K562 (cell line): Measurements from ENCODE around the gene WWOX. TPM values are rescaled to one million over a fixed set of nuclear protein-coding genes. Genes with fewer than 3 reads are reported as not detected.

ENCODE experiments used
- ATAC-seq: fragments of 200-7000 bp; cut with Tn5 transposase; 3 replicates; pipeline ENCODE4 v1.9.1; 2020; ENCODE audit warnings: moderate library complexity
- BruUV-seq: library from RNA; stranded (reverse); fragments of 400-500 nt; replicated peaks from 2 replicates; lab custom pipeline; 2021; lab: Mats Ljungman, UMichigan
- CTCF ChIA-PET: fragments of 300-600 bp; formaldehyde crosslinking; extraction: SDS; loops from one replicate; lab custom pipeline; 2021; ENCODE audit warnings: low intra/inter-chr PET ratio; lab: Yijun Ruan, JAX
- POLR2A ChIA-PET: fragments of 300-600, 350-650 bp; sonication (Branson Sonifier 250); formaldehyde crosslinking; extraction: SDS; loops from one replicate; lab custom pipeline; 2021; ENCODE audit warnings: antibody characterized with exemption, inconsistent platforms; lab: Yijun Ruan, JAX
- DNase-seq, 4 experiments: peaks; one replicate each; pipeline versions ENCODE4 v3.0.0 to v3.0.0-alpha.2; 2011 to 2018; ENCODE audit warnings: low spot score in 3 of 4, mixed read lengths in 3 of 4; ENCODE audit errors: extremely low read depth in 1 of 4
- FAIRE-seq: peaks from 2 replicates; lab custom pipeline; 2011; peaks lifted over from hg19 to GRCh38; lab: Jason Lieb, UNC
- H2AFZ ChIP-seq: 2 replicates; pipeline ENCODE4 v1.6.0; 2011; ENCODE audit warnings: low read depth, low read length, control low read depth, inconsistent platforms
- H3K27ac ChIP-seq: fragments of 200-600 bp; 3 replicates; pipeline ENCODE4 v1.8.0; 2011; ENCODE audit warnings: low read depth, mild to moderate bottlenecking, control low read depth, inconsistent platforms, low read length, moderate library complexity, mixed read lengths; ENCODE audit errors: extremely low read depth
- H3K27me3 ChIP-seq, 2 experiments: fragments of 300-600 bp in 1 of 2; 2 replicates in 1 of 2; 3 replicates in 1 of 2; pipeline versions ENCODE4 v1.6.0 to v1.8.0; 2011; ENCODE audit warnings: inconsistent platforms in 2 of 2, low read length in 2 of 2, mild to moderate bottlenecking in 1 of 2, mixed read lengths in 1 of 2, moderate library complexity in 1 of 2; ENCODE audit not compliant: control insufficient read depth in 2 of 2, insufficient read depth in 2 of 2
- H3K36me3 ChIP-seq: fragments of 300-600 bp; 3 replicates; pipeline ENCODE4 v1.8.0; 2011; ENCODE audit warnings: mild to moderate bottlenecking, low read length, inconsistent platforms; ENCODE audit not compliant: control insufficient read depth, insufficient read depth
- H3K4me1 ChIP-seq, 2 experiments: fragments of 200-600 bp in 1 of 2; replicated peaks in 1 of 2; 2 replicates in 1 of 2; 3 replicates in 1 of 2; pipeline versions ENCODE4 v1.5.1 to v1.8.0; 2011; ENCODE audit warnings: inconsistent platforms in 2 of 2, low read length in 2 of 2, mild to moderate bottlenecking in 1 of 2, mixed read lengths in 1 of 2, moderate library complexity in 1 of 2; ENCODE audit not compliant: control insufficient read depth in 2 of 2, insufficient read depth in 2 of 2
- H3K4me2 ChIP-seq: 2 replicates; pipeline ENCODE4 v1.6.1; 2011; ENCODE audit warnings: low read length, control low read depth, inconsistent platforms, mixed read lengths; ENCODE audit not compliant: insufficient read depth
- H3K4me3 ChIP-seq: fragments of 200-600 bp; sonication (generic), shearing (Covaris generic); 2 replicates; pipeline ENCODE4 v1.5.1; 2016; ENCODE audit warnings: control low read depth, inconsistent platforms
- H3K79me2 ChIP-seq: fragments of 200-600 bp; 3 replicates; pipeline ENCODE4 v1.8.0; 2011; ENCODE audit warnings: low read length, inconsistent platforms; ENCODE audit not compliant: control insufficient read depth, insufficient read depth
- H3K9ac ChIP-seq, 2 experiments: 2 replicates each; pipeline versions ENCODE4 v1.6.0 to v1.6.1; 2011; ENCODE audit warnings: low read depth in 2 of 2, low read length in 2 of 2, control low read depth in 1 of 2, inconsistent platforms in 1 of 2, mild to moderate bottlenecking in 1 of 2, mixed read lengths in 1 of 2; ENCODE audit not compliant: insufficient read depth in 1 of 2
- H3K9me1 ChIP-seq: one replicate; pipeline ENCODE4 v1.6.0; 2011; ENCODE audit warnings: inconsistent platforms, mild to moderate bottlenecking, low read length, moderate library complexity; ENCODE audit not compliant: control insufficient read depth, insufficient read depth
- H3K9me3 ChIP-seq: replicated peaks from 2 replicates; pipeline ENCODE4 v1.5.1; 2011; ENCODE audit warnings: low read depth, low read length, inconsistent platforms; ENCODE audit not compliant: control insufficient read depth, insufficient read depth
- H4K20me1 ChIP-seq: replicated peaks from 2 replicates; pipeline ENCODE4 v1.6.1; 2011; ENCODE audit warnings: low read length, inconsistent platforms, mixed read lengths; ENCODE audit not compliant: control insufficient read depth, insufficient read depth
- RCOR1 ChIP-seq, 2 experiments: IDR thresholded peaks; 2 replicates each; pipeline ENCODE4 v1.6.1; 2012; ENCODE audit warnings: low read depth in 2 of 2, low read length in 2 of 2, borderline replicate concordance in 1 of 2, improper control_type of control experiment in 1 of 2
- SIN3B ChIP-seq: fragments of 450-650 bp; IDR thresholded peaks from 2 replicates; pipeline ENCODE4 v1.6.1; 2017; ENCODE audit warnings: low read depth, mild to moderate bottlenecking, moderate library complexity
- whole genome bisulfite sequencing: fragments of 100-300 bp; shearing (Covaris generic); methylation state at CpG from one replicate; pipeline ENCODE4 v1.1.6; 2016; ENCODE audit warnings: low coverage, mixed read lengths; ENCODE audit not compliant: insufficient coverage; ENCODE audit errors: missing lambda C conversion rate; 5-methylcytosine and 5-hydroxymethylcytosine counted together
- in situ Hi-C: fragments of 300-500 bp; cut with MboI; formaldehyde crosslinking; loops from 4 replicates; pipeline ENCODE4 v1.15.0; 2018; ENCODE audit warnings: inconsistent platforms, mixed read lengths
- intact Hi-C: fragments of 100-400 bp; cut with micrococcal nuclease; formaldehyde crosslinking; loops from 2 replicates; pipeline ENCODE4 v1.14.2; 2022
- polyA plus RNA-seq, 8 experiments: library from polyadenylated mRNA; depleted of rRNA in 4 of 8; stranded (reverse) in 5 of 8; unstranded in 3 of 8; fragments of >200 nt; fragmentation: Nextera tagmentation in 2 of 8; fragmentation: Illumina TruSeq in 1 of 8; extraction: Ambion mirVana in 2 of 8; extraction: Trizol in 1 of 8; gene quantifications; 2 replicates each; pipeline versions ENCODE4 v1.2.1 to v1.2.3, GENCODE V29; 2011 to 2014; ENCODE audit warnings: inconsistent platforms in 1 of 8, missing spikeins in 1 of 8
- total RNA-seq, 7 experiments: library from RNA; depleted of rRNA in 6 of 7; stranded (reverse); fragments of >200 nt in 6 of 7; fragmentation: Illumina TruSeq in 2 of 7; extraction: Trizol in 2 of 7; gene quantifications; 2 replicates each; pipeline versions ENCODE4 v1.2.1 to v1.2.3, GENCODE V29; 2011 to 2021; ENCODE audit warnings: low replicate concordance in 1 of 7
- TF ChIP-seq, protein P1 (sequence below), 2 experiments: fragments of 450-650 bp in 1 of 2; sonication (generic) in 1 of 2; formaldehyde crosslinking in 1 of 2; IDR thresholded peaks; 2 replicates each; pipeline versions ENCODE4 v1.7.1 to v1.9.0; 2016 to 2022; ENCODE audit warnings: inconsistent platforms in 1 of 2, mild to moderate bottlenecking in 1 of 2, missing genetic modification reagents in 1 of 2

The WWOX gene
- total and polyA plus RNA-seq, 9 of the 15 experiments (the other 6 are each of a cell fraction or from before 2014, with no cell fraction given): 1.6 to 22.7 (median 8.1) TPM

DNA sequence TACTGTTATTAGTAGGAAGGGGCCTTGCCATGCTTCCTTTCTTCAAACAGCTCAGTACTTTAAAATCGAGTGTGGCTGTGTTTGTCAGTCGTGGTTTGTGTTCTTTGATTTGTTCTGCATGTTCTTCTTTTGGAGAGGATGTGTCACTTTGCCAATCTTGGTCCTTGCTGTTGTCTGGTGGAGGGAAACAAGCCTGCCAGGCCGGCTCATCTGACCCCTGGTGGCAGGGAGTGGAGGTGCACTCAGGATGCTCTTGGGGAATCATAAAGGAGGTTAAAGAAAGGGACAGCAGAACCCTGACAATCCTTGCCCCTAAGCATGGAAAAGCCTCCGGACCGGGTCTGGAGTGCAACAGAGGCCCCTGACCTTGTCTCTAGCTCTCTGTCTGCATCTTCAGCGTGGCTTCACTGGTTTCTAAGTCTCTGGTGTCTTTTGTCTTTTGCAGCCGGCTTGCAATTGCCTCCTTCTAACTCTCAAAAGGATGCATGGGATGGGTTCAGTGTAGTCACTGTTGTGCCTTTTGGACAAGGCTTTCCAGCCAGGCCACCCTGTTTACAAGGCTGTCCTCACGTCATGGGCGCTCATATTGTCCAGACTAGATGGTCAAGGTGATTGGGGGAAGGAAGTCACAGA is 135.8 kb downstream of the WWOX start (continued):
- 0 out of 4 replicates have a peak, but pooled peaks of 1 of the 2 experiments have one; percentile 29 for TF ChIP-seq RCOR1 (IDR thresholded peaks at IDR 0.05; ENCODE audit: borderline replicate concordance in 1 of 2, low read depth in 2 of 2, low read length in 2 of 2)

DNA sequence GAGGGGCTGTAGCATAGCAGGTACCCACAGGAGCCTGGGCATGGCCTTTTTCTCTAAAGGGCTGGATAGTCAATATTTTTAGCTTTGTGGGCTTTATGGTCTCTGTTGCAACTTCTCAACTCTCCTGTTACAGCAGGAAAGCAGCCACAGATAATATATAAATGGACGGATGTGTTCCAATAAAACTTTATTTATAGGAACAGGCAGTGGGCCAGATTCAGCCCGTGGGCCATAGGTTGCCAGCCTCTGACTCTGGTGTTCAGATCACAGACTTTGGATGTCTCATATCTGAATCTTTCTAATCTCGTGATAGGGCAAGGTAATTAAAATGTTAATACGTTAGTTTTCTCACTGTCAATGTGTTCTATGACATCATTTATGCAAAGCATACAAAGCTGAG is 136.4 kb downstream of the WWOX start:
- no peak for DNase-seq
- TF ChIP-seq, protein P1, sequence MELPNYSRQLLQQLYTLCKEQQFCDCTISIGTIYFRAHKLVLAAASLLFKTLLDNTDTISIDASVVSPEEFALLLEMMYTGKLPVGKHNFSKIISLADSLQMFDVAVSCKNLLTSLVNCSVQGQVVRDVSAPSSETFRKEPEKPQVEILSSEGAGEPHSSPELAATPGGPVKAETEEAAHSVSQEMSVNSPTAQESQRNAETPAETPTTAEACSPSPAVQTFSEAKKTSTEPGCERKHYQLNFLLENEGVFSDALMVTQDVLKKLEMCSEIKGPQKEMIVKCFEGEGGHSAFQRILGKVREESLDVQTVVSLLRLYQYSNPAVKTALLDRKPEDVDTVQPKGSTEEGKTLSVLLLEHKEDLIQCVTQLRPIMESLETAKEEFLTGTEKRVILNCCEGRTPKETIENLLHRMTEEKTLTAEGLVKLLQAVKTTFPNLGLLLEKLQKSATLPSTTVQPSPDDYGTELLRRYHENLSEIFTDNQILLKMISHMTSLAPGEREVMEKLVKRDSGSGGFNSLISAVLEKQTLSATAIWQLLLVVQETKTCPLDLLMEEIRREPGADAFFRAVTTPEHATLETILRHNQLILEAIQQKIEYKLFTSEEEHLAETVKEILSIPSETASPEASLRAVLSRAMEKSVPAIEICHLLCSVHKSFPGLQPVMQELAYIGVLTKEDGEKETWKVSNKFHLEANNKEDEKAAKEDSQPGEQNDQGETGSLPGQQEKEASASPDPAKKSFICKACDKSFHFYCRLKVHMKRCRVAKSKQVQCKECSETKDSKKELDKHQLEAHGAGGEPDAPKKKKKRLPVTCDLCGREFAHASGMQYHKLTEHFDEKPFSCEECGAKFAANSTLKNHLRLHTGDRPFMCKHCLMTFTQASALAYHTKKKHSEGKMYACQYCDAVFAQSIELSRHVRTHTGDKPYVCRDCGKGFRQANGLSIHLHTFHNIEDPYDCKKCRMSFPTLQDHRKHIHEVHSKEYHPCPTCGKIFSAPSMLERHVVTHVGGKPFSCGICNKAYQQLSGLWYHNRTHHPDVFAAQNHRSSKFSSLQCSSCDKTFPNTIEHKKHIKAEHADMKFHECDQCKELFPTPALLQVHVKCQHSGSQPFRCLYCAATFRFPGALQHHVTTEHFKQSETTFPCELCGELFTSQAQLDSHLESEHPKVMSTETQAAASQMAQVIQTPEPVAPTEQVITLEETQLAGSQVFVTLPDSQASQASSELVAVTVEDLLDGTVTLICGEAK (IDR thresholded peaks at IDR 0.05): peak; percentile 82
- TF ChIP-seq, protein P1 (CRISPR knock-in tag; IDR thresholded peaks at IDR 0.05): 0 out of 2 replicates have a peak, but pooled peaks have one; percentile 14
- no peak for TF ChIP-seq SIN3B
- TF ChIP-seq, all 486 proteins: peak for 1
- Histone ChIP-seq H3K27ac (no peak overlapping the region), H3K4me1 (no peaks in the 10 kb centered on the region), H2AFZ (no peak overlapping the region), H3K4me3 (no peak overlapping the region), H3K4me2 (no peak overlapping the region), H3K79me2 (no peaks in the 10 kb centered on the region), H3K9ac (no peak overlapping the region), H3K36me3 (no peaks in the 10 kb centered on the region), H3K9me1 (no peaks in the 10 kb centered on the region), H4K20me1 (no peaks in the 10 kb centered on the region), H3K9me3 (no peaks in the 10 kb centered on the region), H3K27me3 (peaks cover 3 to 14% of the 10 kb centered on the region in 2 experiments; a peak in 3 of 5 replicates)
- 0% methylated on average over 4 of the region's 4 CpGs for WGBS
- intact Hi-C loops: loop anchor here (2.0 to 10.0 kb wide), 3 partner anchors 113 to 561 kb away; no protein-coding TSS in a partner anchor
- no TSS peak for BruUV-seq
- no peak for FAIRE-seq
- ATAC-seq: no peak
- ChIA-PET POLR2A (interaction anchor here (0.9 kb wide), 1 partner anchor 22 kb away, joined by 4 read pairs; no protein-coding TSS in a partner anchor), CTCF (interaction anchor here (0.6 to 2.4 kb wide), 3 partner anchors 10 to 1000 kb away, joined by 4 to 11 read pairs (median 4); no protein-coding TSS in a partner anchor)
- in situ Hi-C loops: no loop called here
